Measurements from ENCODE around the gene DERA.

The DERA gene

DNA sequence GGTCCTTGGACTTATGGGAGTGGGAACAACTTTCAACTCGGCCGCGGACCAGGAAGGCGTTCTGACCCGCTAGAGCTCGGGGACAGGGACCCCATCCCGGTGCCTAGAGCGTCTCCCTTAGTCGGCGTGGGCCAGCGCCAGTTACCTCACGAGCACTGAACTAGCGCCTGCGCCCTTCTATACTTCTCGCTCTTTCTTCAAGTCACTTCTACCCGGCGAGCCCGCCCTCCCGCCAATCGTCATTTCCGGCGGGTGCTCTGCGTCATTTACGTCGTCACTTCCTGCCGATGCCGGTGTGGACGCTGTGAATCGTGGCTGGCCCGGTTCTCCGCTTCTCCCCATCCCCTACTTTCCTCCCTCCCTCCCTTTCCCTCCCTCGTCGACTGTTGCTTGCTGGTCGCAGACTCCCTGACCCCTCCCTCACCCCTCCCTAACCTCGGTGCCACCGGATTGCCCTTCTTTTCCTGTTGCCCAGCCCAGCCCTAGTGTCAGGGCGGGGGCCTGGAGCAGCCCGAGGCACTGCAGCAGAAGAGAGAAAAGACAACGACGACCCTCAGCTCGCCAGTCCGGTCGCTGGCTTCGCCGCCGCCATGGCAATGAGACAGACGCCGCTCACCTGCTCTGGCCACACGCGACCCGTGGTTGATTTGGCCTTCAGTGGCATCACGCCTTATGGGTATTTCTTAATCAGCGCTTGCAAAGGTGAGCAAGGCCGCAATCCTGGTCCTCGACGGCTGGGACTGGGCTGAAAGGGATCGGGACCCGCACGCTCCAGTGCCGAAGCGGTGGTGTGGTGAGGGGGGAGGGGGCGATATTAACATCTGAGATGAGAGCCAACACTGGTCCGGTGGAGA, 28.8 kb upstream of the DERA start, which contains the start of gene STRAP:
Gene STRAP, plus strand, starts transcription at position 270 of the 854 bp plus-strand sequence. Its CDS starts 321 bp downstream, at position 591.
- H3K9me3 ChIP-seq (ENCODE audit: low read length) = no peaks in the 10 kb centered on the region
- H3K36me3 ChIP-seq (ENCODE audit: insufficient read depth, low read length) = peaks cover 7% of the 10 kb centered on the region
- peak within 1 kb of the TSS; percentile 98 for H3K9ac ChIP-seq (ENCODE audit: low read length)
- H3K27ac ChIP-seq (ENCODE audit: low read depth, low read length) = peak within 1 kb of the TSS; percentile 95
- H3K27me3 ChIP-seq (ENCODE audit: control insufficient read depth in 1 of 2, insufficient read depth in 2 of 2, low read length in 2 of 2) = no peaks in the 10 kb centered on the region
- H3K4me3 ChIP-seq (ENCODE audit: low read depth in 1 of 2, low read length in 2 of 2) = peak within 1 kb of the TSS; percentile 75 to 96
- H3K4me1 ChIP-seq (ENCODE audit: insufficient read depth, low read length) = peaks cover 23% of the 10 kb centered on the region

DNA sequence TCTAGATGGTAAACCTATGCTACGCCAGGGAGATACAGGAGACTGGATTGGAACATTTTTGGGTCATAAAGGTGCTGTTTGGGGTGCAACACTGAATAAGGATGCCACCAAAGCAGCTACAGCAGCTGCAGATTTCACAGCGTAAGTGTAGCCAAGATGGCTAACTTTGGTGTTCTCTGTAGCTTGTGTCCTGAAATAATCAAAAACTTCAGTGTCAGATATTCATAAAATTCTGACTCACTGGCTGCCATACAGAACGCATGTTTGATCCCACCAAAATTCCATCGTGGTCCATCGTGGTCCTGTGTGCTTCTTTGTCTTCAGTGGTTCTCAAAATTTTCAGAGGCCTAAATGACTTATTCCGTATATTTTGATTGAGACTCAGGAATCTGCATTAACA, 27.6 kb upstream of the DERA start:
- Histone ChIP-seq H3K27ac (ENCODE audit: low read depth, low read length) (no peak overlapping the region), H3K36me3 (ENCODE audit: insufficient read depth, low read length) (peaks cover 7% of the 10 kb centered on the region), H3K4me3 (ENCODE audit: low read depth in 1 of 2, low read length in 2 of 2) (peak overlapping the region; percentile 75 to 96), H3K9ac (ENCODE audit: low read length) (peak overlapping the region; percentile 3), H3K4me1 (ENCODE audit: insufficient read depth, low read length) (peaks cover 28% of the 10 kb centered on the region), H3K27me3 (ENCODE audit: control insufficient read depth in 1 of 2, insufficient read depth in 2 of 2, low read length in 2 of 2) (no peaks in the 10 kb centered on the region), H3K9me3 (ENCODE audit: low read length) (no peaks in the 10 kb centered on the region)

DNA sequence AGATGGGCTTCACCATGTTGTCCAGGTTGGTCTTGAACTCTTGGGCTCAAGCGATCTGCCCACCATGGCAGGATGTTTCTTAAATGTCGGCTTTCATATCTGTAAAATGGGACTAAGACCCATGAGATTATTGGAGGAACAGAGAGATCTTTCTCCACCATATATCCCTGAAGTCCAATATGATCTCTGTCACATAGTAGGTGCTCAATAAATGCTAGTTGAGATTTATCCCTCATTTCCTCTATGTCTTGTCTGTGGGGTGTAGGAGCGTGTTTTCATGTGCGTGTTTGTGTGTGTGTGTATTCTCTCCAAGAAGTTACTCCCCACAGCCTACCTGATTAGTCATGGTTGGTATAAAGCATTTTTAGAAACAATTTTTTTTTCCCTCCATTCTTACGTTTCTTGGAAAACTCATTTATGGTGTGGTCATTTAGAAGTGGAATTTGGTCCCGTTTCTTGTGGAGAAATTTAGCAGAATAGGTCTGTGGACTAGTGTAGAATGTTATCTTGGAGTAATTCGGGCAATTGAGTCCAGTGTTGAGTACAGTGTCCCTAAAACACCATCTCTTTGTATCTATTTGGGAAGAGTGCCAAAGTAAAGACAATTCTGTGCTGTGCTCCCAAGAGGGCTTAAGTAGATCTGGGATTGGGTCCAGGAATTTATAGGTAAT, 24.6 kb upstream of the DERA start:
- H3K36me3 ChIP-seq (ENCODE audit: insufficient read depth, low read length) = peaks cover 14% of the 10 kb centered on the region
- H3K4me3 ChIP-seq (ENCODE audit: low read depth in 1 of 2, low read length in 2 of 2) = no peak overlapping the region
- H3K9me3 ChIP-seq (ENCODE audit: low read length) = no peaks in the 10 kb centered on the region
- H3K4me1 ChIP-seq (ENCODE audit: insufficient read depth, low read length) = peaks cover 28% of the 10 kb centered on the region
- no peaks in the 10 kb centered on the region for H3K27me3 ChIP-seq (ENCODE audit: control insufficient read depth in 1 of 2, insufficient read depth in 2 of 2, low read length in 2 of 2)
- H3K27ac ChIP-seq (ENCODE audit: low read depth, low read length) = no peak overlapping the region
- H3K9ac ChIP-seq (ENCODE audit: low read length) = no peak overlapping the region

DNA sequence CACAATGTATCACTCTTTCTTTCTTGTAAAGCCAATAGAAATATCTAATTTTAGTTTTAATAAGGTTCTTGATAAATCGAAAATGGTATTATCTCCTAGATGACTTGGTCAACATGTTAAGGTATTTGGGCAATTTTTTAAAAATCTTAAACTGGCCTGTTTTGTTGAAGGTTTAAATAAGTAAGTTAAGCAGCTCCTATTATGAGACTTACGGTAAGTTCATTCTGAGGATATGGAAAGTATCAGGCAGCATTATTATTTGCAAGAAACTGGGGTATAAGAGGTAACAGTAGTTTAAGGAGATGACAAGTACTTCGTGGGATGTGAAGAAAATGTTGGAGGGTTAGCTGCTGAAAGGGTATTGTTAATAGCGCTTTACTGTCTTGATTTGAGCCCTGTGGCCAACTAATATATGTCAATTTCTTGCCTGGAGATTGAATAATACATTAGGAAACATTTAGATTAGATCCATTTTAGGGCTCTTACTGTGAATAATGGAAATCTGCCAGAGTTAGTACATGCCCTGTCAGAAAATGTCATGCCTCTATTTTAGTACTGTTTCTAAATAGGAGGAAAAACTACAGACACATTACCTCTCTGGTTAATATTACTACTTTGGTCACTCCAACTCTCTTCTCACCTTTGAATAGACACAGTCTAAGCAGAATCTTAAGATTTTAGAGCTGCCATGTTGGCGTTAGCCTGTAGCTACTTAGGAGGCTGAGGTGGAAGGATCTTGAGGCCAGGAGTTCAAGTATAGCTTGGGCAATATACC, 23.9 kb upstream of the DERA start:
- H3K36me3 ChIP-seq (ENCODE audit: insufficient read depth, low read length) = peaks cover 14% of the 10 kb centered on the region
- H3K9ac ChIP-seq (ENCODE audit: low read length) = no peak overlapping the region
- peaks cover 28% of the 10 kb centered on the region for H3K4me1 ChIP-seq (ENCODE audit: insufficient read depth, low read length)
- no peaks in the 10 kb centered on the region for H3K27me3 ChIP-seq (ENCODE audit: control insufficient read depth in 1 of 2, insufficient read depth in 2 of 2, low read length in 2 of 2)
- H3K9me3 ChIP-seq (ENCODE audit: low read length) = no peaks in the 10 kb centered on the region
- H3K27ac ChIP-seq (ENCODE audit: low read depth, low read length) = no peak overlapping the region
- no peak overlapping the region for H3K4me3 ChIP-seq (ENCODE audit: low read depth in 1 of 2, low read length in 2 of 2)

DNA sequence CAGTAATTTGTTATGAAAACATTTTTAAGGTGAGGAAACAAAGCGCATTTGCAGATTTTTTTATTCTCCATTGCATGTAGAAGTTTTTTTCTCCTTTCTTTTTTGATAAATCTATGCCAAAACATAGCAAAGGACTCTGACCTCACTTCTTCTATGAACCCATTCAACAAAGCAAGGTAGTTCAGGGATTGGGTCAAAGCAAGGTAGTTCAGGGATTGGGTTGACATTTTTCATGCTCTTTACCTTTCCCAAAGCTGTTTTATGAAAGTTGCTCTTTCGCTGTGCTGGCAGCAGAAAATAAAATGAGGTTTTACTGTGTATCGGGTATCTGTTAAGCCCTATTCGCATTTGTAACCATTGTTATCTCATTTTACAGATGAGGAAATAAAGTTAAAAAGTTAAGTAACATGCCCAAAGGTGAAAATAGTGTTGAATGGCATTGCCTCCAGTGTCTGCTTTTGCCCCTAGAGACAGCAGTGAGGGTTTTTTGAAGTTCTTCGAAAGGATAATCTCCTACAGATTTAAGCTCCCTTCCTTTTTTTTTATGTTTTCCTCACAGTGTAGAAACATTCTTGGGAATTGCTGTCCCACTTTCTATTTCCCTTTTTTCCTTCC, 18.4 kb upstream of the DERA start:
- Histone ChIP-seq H3K27me3 (ENCODE audit: control insufficient read depth in 1 of 2, insufficient read depth in 2 of 2, low read length in 2 of 2) (no peaks in the 10 kb centered on the region), H3K9me3 (ENCODE audit: low read length) (no peaks in the 10 kb centered on the region), H3K4me3 (ENCODE audit: low read depth in 1 of 2, low read length in 2 of 2) (no peak overlapping the region), H3K36me3 (ENCODE audit: insufficient read depth, low read length) (peaks cover 13% of the 10 kb centered on the region), H3K27ac (ENCODE audit: low read depth, low read length) (no peak overlapping the region), H3K9ac (ENCODE audit: low read length) (no peak overlapping the region), H3K4me1 (ENCODE audit: insufficient read depth, low read length) (peaks cover 1% of the 10 kb centered on the region)

DNA sequence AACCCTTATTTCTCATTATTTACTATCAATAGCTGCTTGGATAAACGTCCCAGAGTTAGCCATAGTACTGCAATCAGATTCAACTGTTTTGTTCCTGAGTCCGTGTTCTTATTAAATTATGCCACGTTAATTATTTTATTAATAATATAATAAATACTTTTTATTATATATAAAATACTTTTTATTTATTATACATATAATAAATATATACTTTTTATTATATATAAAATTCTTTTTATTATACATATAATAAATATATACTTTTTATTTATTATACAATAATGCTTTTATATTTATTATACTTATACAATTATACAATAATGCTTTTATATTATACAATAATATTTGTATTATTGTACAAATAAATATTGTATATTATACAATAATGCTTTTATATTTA, 17.9 kb upstream of the DERA start:
- Histone ChIP-seq H3K27ac (ENCODE audit: low read depth, low read length) (no peak overlapping the region), H3K4me3 (ENCODE audit: low read depth in 1 of 2, low read length in 2 of 2) (no peak overlapping the region), H3K9ac (ENCODE audit: low read length) (no peak overlapping the region), H3K9me3 (ENCODE audit: low read length) (no peaks in the 10 kb centered on the region), H3K4me1 (ENCODE audit: insufficient read depth, low read length) (peaks cover 3% of the 10 kb centered on the region), H3K36me3 (ENCODE audit: insufficient read depth, low read length) (peaks cover 13% of the 10 kb centered on the region), H3K27me3 (ENCODE audit: control insufficient read depth in 1 of 2, insufficient read depth in 2 of 2, low read length in 2 of 2) (no peaks in the 10 kb centered on the region)

DNA sequence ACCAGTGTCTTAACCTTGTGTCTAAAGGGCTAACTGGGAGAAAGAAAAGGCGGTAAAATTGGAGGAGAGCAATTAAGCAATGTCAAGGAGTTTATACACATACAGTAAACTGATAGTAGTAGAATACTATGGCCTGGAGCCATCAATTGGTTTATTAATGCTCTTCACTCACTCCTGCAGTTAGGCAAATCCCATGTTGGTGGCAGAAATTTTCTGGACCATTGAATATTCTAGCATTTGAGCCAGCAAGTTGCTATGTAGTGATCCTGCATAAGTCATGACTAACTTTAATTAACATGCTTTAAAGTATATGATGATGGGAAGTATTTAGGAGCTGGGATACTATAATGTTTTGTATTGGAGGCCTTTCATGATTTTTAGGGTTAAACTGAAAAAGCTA, 14.3 kb upstream of the DERA start:
- H3K36me3 ChIP-seq (ENCODE audit: insufficient read depth, low read length) = peaks cover 16% of the 10 kb centered on the region
- no peak overlapping the region for H3K9ac ChIP-seq (ENCODE audit: low read length)
- no peak overlapping the region for H3K4me3 ChIP-seq (ENCODE audit: low read depth in 1 of 2, low read length in 2 of 2)
- peaks cover 5% of the 10 kb centered on the region for H3K4me1 ChIP-seq (ENCODE audit: insufficient read depth, low read length)
- no peak overlapping the region for H3K27ac ChIP-seq (ENCODE audit: low read depth, low read length)
- H3K9me3 ChIP-seq (ENCODE audit: low read length) = no peaks in the 10 kb centered on the region
- no peaks in the 10 kb centered on the region for H3K27me3 ChIP-seq (ENCODE audit: control insufficient read depth in 1 of 2, insufficient read depth in 2 of 2, low read length in 2 of 2)

DNA sequence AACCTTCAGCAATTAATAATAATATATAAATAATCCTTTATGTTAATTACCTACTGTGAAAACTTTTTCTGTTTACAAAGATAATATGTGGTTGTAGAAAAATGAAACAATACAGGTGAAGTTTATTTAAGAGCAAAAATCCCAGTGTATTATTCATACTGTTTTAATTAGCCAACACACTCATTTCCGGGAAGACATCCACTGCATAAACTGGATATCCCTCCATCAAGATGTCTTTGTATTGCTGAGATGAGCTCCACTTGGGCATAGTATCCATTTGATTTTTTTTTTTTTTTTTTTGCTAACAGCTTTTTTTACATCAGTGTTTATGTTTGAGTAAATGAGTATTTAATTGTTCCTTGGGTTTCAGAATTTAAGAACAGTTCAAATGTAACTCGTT, 13.7 kb upstream of the DERA start:
- Histone ChIP-seq H3K9me3 (ENCODE audit: low read length) (no peaks in the 10 kb centered on the region), H3K27me3 (ENCODE audit: control insufficient read depth in 1 of 2, insufficient read depth in 2 of 2, low read length in 2 of 2) (no peaks in the 10 kb centered on the region), H3K4me1 (ENCODE audit: insufficient read depth, low read length) (peaks cover 5% of the 10 kb centered on the region), H3K36me3 (ENCODE audit: insufficient read depth, low read length) (peaks cover 16% of the 10 kb centered on the region), H3K4me3 (ENCODE audit: low read depth in 1 of 2, low read length in 2 of 2) (no peak overlapping the region), H3K27ac (ENCODE audit: low read depth, low read length) (no peak overlapping the region), H3K9ac (ENCODE audit: low read length) (no peak overlapping the region)

DNA sequence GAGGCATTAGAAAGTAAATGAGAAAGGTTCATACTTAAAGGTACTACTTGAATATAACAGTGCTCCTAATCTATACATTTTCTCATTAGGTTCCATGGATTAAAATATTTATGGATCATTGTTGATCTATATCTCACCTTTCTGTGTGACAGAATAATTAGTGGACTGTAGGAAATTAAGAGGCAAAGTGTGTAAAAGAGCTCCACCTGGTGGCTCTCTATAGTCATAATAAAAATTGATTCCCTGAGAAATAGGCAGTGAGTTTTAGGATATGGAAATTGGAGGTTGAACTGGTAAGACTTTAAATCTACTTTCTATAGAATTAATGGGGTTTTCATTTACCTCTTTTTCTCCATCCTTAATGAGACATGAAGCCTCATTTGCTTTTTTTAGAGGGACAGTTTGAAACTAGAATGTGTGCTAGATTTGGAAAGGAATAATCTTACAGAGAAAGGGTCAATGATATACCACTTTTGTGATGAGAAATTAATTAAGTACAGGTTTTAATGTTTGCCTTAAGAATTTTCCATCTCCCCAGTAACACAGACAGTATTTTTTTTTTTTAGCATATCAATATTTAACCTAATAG, 11.8 kb upstream of the DERA start:
- Histone ChIP-seq H3K9ac (ENCODE audit: low read length) (no peak overlapping the region), H3K27ac (ENCODE audit: low read depth, low read length) (no peak overlapping the region), H3K4me3 (ENCODE audit: low read depth in 1 of 2, low read length in 2 of 2) (no peak overlapping the region), H3K27me3 (ENCODE audit: control insufficient read depth in 1 of 2, insufficient read depth in 2 of 2, low read length in 2 of 2) (no peaks in the 10 kb centered on the region), H3K36me3 (ENCODE audit: insufficient read depth, low read length) (peaks cover 31% of the 10 kb centered on the region), H3K4me1 (ENCODE audit: insufficient read depth, low read length) (peaks cover 5% of the 10 kb centered on the region), H3K9me3 (ENCODE audit: low read length) (no peaks in the 10 kb centered on the region)

DNA sequence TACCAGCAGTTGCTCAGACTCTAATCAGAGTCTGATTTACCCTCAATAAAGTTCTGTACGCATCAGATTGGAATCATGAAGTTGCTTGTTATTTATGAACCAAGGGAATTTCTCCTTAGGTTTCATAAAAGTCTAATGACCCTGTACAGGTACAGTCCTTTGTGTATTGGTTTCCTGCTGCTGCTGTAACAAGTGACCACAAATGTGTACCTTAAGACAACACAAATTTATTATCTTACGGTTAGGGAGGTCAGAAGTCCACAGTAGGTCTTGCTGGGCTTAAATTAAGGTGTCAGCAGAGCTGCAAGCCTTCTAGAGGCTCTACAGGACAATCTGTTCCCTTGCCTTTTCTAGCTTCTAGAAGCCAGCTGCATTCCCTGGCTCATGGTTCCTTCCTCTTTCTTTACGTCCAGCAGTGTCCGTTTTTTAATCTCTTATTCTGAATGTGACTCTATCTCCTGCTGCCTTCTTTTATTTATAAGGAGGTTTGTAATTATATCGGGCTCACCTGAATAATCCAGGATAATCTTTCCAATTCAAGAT, 6.7 kb upstream of the DERA start:
- no peaks in the 10 kb centered on the region for H3K9me3 ChIP-seq (ENCODE audit: low read length)
- no peak overlapping the region for H3K27ac ChIP-seq (ENCODE audit: low read depth, low read length)
- no peaks in the 10 kb centered on the region for H3K4me1 ChIP-seq (ENCODE audit: insufficient read depth, low read length)
- H3K36me3 ChIP-seq (ENCODE audit: insufficient read depth, low read length) = peaks cover 32% of the 10 kb centered on the region
- no peaks in the 10 kb centered on the region for H3K27me3 ChIP-seq (ENCODE audit: control insufficient read depth in 1 of 2, insufficient read depth in 2 of 2, low read length in 2 of 2)
- H3K4me3 ChIP-seq (ENCODE audit: low read depth in 1 of 2, low read length in 2 of 2) = no peak overlapping the region
- no peak overlapping the region for H3K9ac ChIP-seq (ENCODE audit: low read length)
